Omental fat pad (tissue), 4 donors: ENCODE measurements around the gene SLC7A9. TPM values are rescaled to one million over a fixed set of nuclear protein-coding genes. Genes with fewer than 3 reads are reported as not detected.
"Not testable (repeated sequence)": the region's sequence is repeated elsewhere in the genome, so short reads cannot be mapped to it uniquely, and the experiment has no call there.

Source experiments
- ATAC-seq: fragments of 150-250 bp; one replicate; pipeline ENCODE4 v1.9.1; 2016; ENCODE audit warnings: mild to moderate bottlenecking, moderate library complexity; ENCODE audit not compliant: low FRiP score
- DNase-seq: peaks from one replicate; pipeline ENCODE4 v3.0.0-alpha.2; 2019; ENCODE audit warnings: low spot score
- total RNA-seq, 4 donors: library from RNA; depleted of rRNA; stranded (reverse); fragments of >200 nt; gene quantifications; one replicate each; pipeline ENCODE4 v1.1.0, GENCODE V29; 2016
- TF ChIP-seq, protein P1 (sequence below), 3 donors: fragments of 450-650 bp; IDR thresholded peaks; one replicate each; pipeline ENCODE4 v1.5.1; 2016 to 2017; ENCODE audit warnings: antibody characterized with exemption in 3 of 3, mild to moderate bottlenecking in 3 of 3, moderate library complexity in 2 of 3

The SLC7A9 gene
- total RNA-seq, 4 donors from 2014 or later: 0.36 to 1.4 TPM; not detected in 2

DNA sequence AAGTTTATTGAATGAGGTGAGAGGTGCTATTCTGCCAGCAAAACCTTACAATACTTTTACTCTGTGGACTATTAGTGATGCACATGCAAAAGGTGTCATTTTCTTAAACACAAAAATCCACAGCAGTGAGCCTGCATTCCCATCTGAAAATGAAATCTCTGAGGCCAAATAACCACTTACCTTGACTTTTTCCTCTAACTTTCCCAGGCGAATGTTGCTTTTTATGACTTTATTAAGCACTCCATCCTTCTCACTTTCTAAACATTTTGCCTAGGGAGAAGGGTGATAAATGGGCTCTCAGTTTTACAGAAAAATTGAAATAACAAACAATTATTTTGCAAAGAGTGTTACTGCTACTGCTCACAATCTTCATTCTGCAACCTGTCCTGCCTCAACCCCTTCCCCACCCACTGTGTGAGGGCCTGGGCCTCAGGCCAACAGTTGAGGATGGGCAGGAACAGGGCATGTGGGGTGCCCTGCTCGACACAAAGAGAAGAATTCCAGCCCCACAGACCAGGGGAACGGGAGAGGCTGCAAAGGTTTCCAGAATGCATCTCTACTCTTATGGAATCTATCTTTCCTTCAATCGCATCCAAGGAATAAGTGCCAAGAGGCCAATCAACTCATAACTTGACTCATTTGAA is 18.1 kb upstream of the SLC7A9 start:
- no peak for ATAC-seq
- DNase-seq: no peak

DNA sequence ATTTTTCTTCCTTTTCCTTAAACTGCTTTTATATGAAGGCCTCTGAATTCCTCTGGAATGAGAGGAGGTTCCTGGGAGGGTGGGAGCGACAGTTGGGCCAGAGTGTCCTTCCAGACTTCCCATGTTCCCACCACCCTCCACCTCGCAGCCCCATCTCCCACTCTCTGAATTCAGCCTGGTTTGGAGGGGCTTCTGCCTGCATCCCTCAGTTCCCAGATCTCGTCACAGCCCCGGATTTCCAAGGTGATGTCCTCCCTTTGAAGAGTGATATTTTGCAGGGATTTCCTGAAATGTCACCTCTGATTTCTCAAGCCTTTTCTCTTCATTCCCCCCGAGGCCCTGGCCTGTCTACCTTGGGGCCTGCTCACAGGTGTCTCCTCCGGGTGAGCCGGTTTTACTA is 16.7 kb upstream of the SLC7A9 start:
- ATAC-seq (no peak), DNase-seq (no peak)
- TF ChIP-seq, protein P1, sequence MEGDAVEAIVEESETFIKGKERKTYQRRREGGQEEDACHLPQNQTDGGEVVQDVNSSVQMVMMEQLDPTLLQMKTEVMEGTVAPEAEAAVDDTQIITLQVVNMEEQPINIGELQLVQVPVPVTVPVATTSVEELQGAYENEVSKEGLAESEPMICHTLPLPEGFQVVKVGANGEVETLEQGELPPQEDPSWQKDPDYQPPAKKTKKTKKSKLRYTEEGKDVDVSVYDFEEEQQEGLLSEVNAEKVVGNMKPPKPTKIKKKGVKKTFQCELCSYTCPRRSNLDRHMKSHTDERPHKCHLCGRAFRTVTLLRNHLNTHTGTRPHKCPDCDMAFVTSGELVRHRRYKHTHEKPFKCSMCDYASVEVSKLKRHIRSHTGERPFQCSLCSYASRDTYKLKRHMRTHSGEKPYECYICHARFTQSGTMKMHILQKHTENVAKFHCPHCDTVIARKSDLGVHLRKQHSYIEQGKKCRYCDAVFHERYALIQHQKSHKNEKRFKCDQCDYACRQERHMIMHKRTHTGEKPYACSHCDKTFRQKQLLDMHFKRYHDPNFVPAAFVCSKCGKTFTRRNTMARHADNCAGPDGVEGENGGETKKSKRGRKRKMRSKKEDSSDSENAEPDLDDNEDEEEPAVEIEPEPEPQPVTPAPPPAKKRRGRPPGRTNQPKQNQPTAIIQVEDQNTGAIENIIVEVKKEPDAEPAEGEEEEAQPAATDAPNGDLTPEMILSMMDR (IDR thresholded peaks at IDR 0.05): no peak

More for the DNA sequence above, 18.1 kb upstream of the SLC7A9 start:
- TF ChIP-seq, protein P1 (IDR thresholded peaks at IDR 0.05): no peak

DNA sequence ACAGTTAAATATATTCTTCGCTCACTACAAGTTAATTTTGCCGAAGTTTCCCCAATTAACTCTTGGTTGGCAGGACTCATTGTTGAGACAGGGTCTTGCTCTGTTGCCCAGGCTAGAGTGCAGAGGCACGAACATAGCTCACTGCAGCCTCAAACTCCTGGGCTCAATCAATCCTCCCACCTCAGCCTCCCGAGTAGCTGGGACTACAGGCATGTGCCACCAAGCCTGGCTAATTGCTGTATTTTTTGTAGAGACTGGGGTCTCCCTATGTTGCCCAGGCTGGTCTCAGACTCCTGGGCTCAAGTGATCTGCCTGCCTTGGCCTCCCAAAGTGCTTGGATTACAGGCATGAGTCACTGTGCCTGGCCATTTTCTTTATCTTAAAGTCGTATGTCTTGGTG is 15.7 kb upstream of the SLC7A9 start:
- not testable (repeated sequence) for DNase-seq, ATAC-seq

DNA sequence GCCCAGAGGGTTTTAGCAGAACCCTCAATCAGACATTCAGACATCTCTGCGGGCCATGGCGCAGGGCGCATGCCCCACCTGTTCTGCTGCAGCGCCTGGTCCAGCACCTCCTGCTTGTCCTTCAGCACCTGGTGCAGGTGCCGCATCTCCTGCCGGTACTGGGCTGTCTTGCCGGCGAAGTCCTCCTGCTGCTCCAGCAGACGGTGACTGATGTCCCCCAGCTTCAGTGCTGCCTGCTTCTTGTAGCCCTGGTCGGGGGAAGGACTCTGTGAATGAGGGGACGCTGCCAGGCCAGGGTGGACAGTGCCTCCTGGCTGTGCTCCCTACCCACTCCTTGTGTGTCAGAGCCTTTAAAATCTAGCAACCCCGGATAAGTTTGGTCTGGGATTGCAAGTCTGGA is 12.2 kb upstream of the SLC7A9 start:
- no peak for DNase-seq
- ATAC-seq: no peak
- TF ChIP-seq, protein P1 (IDR thresholded peaks at IDR 0.05): no peak

DNA sequence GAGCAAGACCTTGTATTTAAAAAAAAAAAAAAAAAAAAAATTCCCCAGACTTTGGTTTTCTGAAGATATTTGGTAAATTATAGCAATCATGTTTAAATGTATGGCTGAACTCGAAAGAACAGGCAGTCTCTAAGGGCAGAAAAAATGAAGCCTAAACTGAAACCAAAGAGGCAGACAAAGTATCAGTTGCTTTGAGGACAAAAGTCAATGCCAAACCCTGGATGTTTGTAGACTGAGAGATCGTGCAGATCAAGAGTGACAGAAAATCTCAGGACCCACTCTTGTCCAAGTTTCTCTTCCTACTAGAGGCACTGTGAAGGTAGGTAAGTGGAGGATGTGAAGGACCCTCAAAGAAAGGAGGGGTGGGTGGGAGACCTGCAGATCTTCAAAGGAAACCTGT is 11.1 kb upstream of the SLC7A9 start:
- TF ChIP-seq, protein P1 (IDR thresholded peaks at IDR 0.05): no peak
- DNase-seq (no peak), ATAC-seq (no peak)

DNA sequence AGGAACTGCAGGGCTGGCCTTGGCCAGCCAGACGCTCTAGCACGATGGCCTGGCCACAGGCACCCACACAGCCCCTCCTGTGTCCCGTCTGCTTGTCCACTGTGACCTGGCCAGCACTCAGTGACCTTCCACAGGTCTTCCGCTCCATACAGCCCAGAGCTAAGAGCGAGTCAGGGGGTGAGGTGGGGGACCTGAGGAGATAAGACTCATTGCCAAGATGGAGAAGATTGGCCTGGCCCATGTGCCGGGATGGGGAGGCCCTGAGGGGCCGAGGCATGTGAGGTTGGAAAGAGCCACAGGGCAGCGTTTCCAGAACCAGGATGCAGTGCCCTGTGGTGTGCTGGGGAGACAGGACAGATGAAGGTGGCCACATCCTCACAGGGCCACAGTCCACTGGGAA is 10.2 kb upstream of the SLC7A9 start:
- TF ChIP-seq, protein P1 (IDR thresholded peaks at IDR 0.05): no peak
- DNase-seq (no peak), ATAC-seq (no peak)

DNA sequence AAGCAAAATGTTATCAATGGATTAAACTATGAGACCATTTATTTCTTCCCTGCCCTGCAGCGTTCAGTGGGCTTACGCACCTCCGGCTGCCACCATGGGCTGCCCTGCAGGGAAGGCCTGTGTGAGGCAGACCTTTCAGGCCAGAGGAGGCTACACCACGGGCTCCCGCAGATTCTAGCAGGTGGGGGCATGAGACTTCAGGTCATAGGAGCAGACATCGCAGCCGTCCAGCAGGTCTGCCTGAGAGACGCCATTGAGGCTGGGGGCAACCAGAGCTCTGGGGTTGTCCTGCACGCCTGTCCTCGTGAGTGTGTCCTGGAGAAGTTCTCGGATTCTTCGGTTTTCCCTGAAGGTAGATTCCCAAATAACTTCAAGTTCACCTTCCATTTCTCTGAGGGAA is 9.4 kb upstream of the SLC7A9 start:
- DNase-seq: no peak
- TF ChIP-seq, protein P1 (IDR thresholded peaks at IDR 0.05): no peak
- ATAC-seq: no peak
